Type B pancreatic cell (in vitro differentiated cells): ENCODE data around the gene PRRC1. TPM values are rescaled to one million over a fixed set of nuclear protein-coding genes. Genes with fewer than 3 reads are reported as not detected.
A peak's percentile ranks its signal among the peaks of the same experiment; 100 is the strongest.

Experiments
- DNase-seq: peaks from one replicate; pipeline ENCODE4 v3.0.0; 2021; ENCODE audit warnings: mixed read lengths; ENCODE audit not compliant: unreplicated experiment; ENCODE audit errors: extremely low spot score
- H3K27ac Mint-ChIP-seq: 2 replicates; pipeline ENCODE4 v1.8.0; 2021; ENCODE audit warnings: mild to moderate bottlenecking, mixed read lengths
- H3K27me3 Mint-ChIP-seq: 2 replicates; pipeline ENCODE4 v1.8.0; 2021; ENCODE audit warnings: mixed read lengths
- H3K36me3 Mint-ChIP-seq: 2 replicates; pipeline ENCODE4 v1.8.0; 2021; ENCODE audit warnings: mixed read lengths
- H3K4me1 Mint-ChIP-seq: one replicate; pipeline ENCODE4 v1.8.0; 2021; ENCODE audit warnings: mixed read lengths; ENCODE audit not compliant: unreplicated experiment
- H3K4me3 Mint-ChIP-seq: 2 replicates; pipeline ENCODE4 v1.8.0; 2021; ENCODE audit warnings: mild to moderate bottlenecking, mixed read lengths
- H3K9me3 Mint-ChIP-seq: 2 replicates; pipeline ENCODE4 v1.8.0; 2021; ENCODE audit warnings: mixed read lengths
- CTCF ChIP-seq: fragments of 200-600 bp; sonication (generic); conservative IDR thresholded peaks from 2 replicates; pipeline ENCODE4 v1.5.0; 2021; ENCODE audit warnings: antibody characterized with exemption, mild to moderate bottlenecking
- total RNA-seq: library from RNA; stranded (reverse); gene quantifications from 2 replicates; pipeline ENCODE4 v1.2.1, GENCODE V29; 2021; ENCODE audit warnings: low replicate concordance

The PRRC1 gene
- total RNA-seq, 1 donor from 2014 or later = 75.1 TPM

- H3K9me3 Mint-ChIP-seq = no peaks in the 10 kb centered on the region
- H3K4me1 Mint-ChIP-seq = peaks cover 3% of the 10 kb centered on the region
- H3K4me3 Mint-ChIP-seq = no peak overlapping the region
- H3K27ac Mint-ChIP-seq = no peak overlapping the region
- TF ChIP-seq CTCF = no peak
- no peak for DNase-seq
- no peaks in the 10 kb centered on the region for H3K27me3 Mint-ChIP-seq
- no peaks in the 10 kb centered on the region for H3K36me3 Mint-ChIP-seq
These were observed 65.4 kb downstream of the PRRC1 start for GRCh38 chr5:127582773-127583370.

- no peaks in the 10 kb centered on the region for H3K9me3 Mint-ChIP-seq
- no peak for TF ChIP-seq CTCF
- H3K4me3 Mint-ChIP-seq = no peak overlapping the region
- no peak overlapping the region for H3K27ac Mint-ChIP-seq
- no peaks in the 10 kb centered on the region for H3K36me3 Mint-ChIP-seq
- peaks cover 3% of the 10 kb centered on the region for H3K4me1 Mint-ChIP-seq
- DNase-seq = no peak
- H3K27me3 Mint-ChIP-seq = no peaks in the 10 kb centered on the region
These were observed 66.4 kb downstream of the PRRC1 start for GRCh38 chr5:127583866-127584265.

GRCh38 chr5:127585661-127586060, 68.2 kb downstream of the PRRC1 start:
- Mint-ChIP-seq H3K36me3 (no peaks in the 10 kb centered on the region), H3K4me1 (peaks cover 3% of the 10 kb centered on the region), H3K27ac (no peak overlapping the region), H3K4me3 (no peak overlapping the region), H3K9me3 (no peaks in the 10 kb centered on the region), H3K27me3 (no peaks in the 10 kb centered on the region)
- DNase-seq = no peak
- no peak for TF ChIP-seq CTCF

- H3K4me3 Mint-ChIP-seq = peak overlapping the region; percentile 1
- H3K27ac Mint-ChIP-seq = peak overlapping the region; percentile 1
- no peak for DNase-seq
- no peaks in the 10 kb centered on the region for H3K36me3 Mint-ChIP-seq
- no peaks in the 10 kb centered on the region for H3K9me3 Mint-ChIP-seq
- peaks cover 3% of the 10 kb centered on the region for H3K4me1 Mint-ChIP-seq
- no peak for TF ChIP-seq CTCF
- no peaks in the 10 kb centered on the region for H3K27me3 Mint-ChIP-seq
These were observed 68.8 kb downstream of the PRRC1 start for GRCh38 chr5:127586066-127586770.

GRCh38 chr5:127586811-127587210, 69.4 kb downstream of the PRRC1 start:
- Mint-ChIP-seq H3K27ac (no peak overlapping the region), H3K27me3 (no peaks in the 10 kb centered on the region), H3K4me3 (no peak overlapping the region), H3K36me3 (no peaks in the 10 kb centered on the region), H3K9me3 (no peaks in the 10 kb centered on the region), H3K4me1 (peaks cover 3% of the 10 kb centered on the region)
- TF ChIP-seq CTCF = no peak
- DNase-seq = no peak
